ENCODE measurements around the gene TFR2.

TFR2 gene

DNA sequence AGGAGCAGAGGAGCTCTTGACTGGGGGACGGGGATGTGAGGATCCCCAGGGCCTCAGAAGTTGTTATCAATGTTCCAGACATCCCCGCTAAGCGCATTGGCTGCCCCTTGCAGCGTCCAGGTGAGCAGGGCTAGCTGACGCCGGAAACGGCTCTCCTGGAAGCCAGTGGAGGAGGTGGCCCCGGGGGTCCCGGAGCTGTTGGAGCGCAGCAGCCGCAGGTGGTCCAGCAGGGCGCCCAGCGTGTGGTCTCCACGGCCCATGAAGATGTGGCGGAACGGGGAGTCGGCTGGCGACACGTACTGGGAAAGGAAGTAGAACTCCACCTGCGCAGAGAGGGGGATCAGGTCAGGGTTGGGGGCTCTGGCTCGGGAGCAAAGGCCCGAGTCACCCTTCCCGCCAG lies 20.5 kb downstream of the TFR2 start:
- H3K27me3 ChIP-seq (ENCODE audit: insufficient read depth, low read length), result no peaks in the 10 kb centered on the region; the same call in 1 of the 2 replicates
- no peak overlapping the region for H3K4me2 ChIP-seq (ENCODE audit: low read length)
- H3K79me2 ChIP-seq (ENCODE audit: insufficient read depth, low read length), result no peaks in the 10 kb centered on the region
- no peaks in the 10 kb centered on the region for H3F3A ChIP-seq (ENCODE audit: insufficient read depth, low read length)
- no peaks in the 10 kb centered on the region for H3K36me3 ChIP-seq (ENCODE audit: insufficient read depth, low read length)
- no peak overlapping the region for H3K27ac ChIP-seq (ENCODE audit: low read depth, low read length, poor library complexity, severe bottlenecking)
- no peak overlapping the region for H3K9ac ChIP-seq (ENCODE audit: low read length)
- no peaks in the 10 kb centered on the region for H3K4me1 ChIP-seq (ENCODE audit: insufficient read depth, low read length, severe bottlenecking)
- no peaks in the 10 kb centered on the region for H3K9me3 ChIP-seq (ENCODE audit: low read length)
- no peak for TF ChIP-seq EZH2 (IDR thresholded peaks at IDR 0.05; ENCODE audit: borderline replicate concordance, low read length)
- TF ChIP-seq, protein P1, sequence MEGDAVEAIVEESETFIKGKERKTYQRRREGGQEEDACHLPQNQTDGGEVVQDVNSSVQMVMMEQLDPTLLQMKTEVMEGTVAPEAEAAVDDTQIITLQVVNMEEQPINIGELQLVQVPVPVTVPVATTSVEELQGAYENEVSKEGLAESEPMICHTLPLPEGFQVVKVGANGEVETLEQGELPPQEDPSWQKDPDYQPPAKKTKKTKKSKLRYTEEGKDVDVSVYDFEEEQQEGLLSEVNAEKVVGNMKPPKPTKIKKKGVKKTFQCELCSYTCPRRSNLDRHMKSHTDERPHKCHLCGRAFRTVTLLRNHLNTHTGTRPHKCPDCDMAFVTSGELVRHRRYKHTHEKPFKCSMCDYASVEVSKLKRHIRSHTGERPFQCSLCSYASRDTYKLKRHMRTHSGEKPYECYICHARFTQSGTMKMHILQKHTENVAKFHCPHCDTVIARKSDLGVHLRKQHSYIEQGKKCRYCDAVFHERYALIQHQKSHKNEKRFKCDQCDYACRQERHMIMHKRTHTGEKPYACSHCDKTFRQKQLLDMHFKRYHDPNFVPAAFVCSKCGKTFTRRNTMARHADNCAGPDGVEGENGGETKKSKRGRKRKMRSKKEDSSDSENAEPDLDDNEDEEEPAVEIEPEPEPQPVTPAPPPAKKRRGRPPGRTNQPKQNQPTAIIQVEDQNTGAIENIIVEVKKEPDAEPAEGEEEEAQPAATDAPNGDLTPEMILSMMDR (IDR thresholded peaks at IDR 0.05; ENCODE audit: low read length), result no peak
- no peak overlapping the region for H3K4me3 ChIP-seq (ENCODE audit: low read depth, low read length, poor library complexity, severe bottlenecking)
- no peak overlapping the region for H2AFZ ChIP-seq (ENCODE audit: low read length)
- H3K9me2 ChIP-seq (ENCODE audit: low read depth, low read length), result no peaks in the 10 kb centered on the region
- no peaks in the 10 kb centered on the region for H4K20me1 ChIP-seq (ENCODE audit: insufficient read depth, low read length)

DNA sequence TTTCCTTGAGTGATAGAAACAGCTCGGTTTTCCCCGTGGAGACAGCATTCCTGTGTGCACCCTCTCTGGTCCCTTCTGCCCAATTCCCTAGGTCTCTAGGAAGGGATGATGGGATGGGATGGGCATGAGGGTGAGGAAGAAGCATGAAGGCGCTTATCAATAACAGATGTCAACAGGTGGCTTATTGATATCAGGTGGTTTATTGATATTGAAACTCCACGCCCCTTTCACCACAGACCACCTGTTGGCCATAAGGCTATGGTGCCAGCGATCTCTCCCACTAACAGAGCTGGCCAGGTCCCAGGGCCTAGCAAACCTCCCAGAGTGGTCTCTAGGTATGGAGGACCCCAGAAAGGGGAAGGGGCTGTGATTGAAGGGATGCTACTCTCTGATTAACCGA lies 21.1 kb downstream of the TFR2 start:
- Histone ChIP-seq H3K4me3 (ENCODE audit: low read depth, low read length, poor library complexity, severe bottlenecking) (no peak overlapping the region), H3K79me2 (ENCODE audit: insufficient read depth, low read length) (no peaks in the 10 kb centered on the region), H3K4me1 (ENCODE audit: insufficient read depth, low read length, severe bottlenecking) (no peaks in the 10 kb centered on the region), H3F3A (ENCODE audit: insufficient read depth, low read length) (no peaks in the 10 kb centered on the region), H3K4me2 (ENCODE audit: low read length) (no peak overlapping the region), H2AFZ (ENCODE audit: low read length) (no peak overlapping the region), H3K9ac (ENCODE audit: low read length) (no peak overlapping the region), H3K27ac (ENCODE audit: low read depth, low read length, poor library complexity, severe bottlenecking) (no peak overlapping the region), H3K9me2 (ENCODE audit: low read depth, low read length) (no peaks in the 10 kb centered on the region), H3K27me3 (ENCODE audit: insufficient read depth, low read length) (no peaks in the 10 kb centered on the region; the same call in 1 of the 2 replicates), H4K20me1 (ENCODE audit: insufficient read depth, low read length) (no peaks in the 10 kb centered on the region), H3K9me3 (ENCODE audit: low read length) (no peaks in the 10 kb centered on the region), H3K36me3 (ENCODE audit: insufficient read depth, low read length) (no peaks in the 10 kb centered on the region)
- no peak for TF ChIP-seq EZH2 (IDR thresholded peaks at IDR 0.05; ENCODE audit: borderline replicate concordance, low read length)
- TF ChIP-seq, protein P1 (IDR thresholded peaks at IDR 0.05; ENCODE audit: low read length), result no peak

DNA sequence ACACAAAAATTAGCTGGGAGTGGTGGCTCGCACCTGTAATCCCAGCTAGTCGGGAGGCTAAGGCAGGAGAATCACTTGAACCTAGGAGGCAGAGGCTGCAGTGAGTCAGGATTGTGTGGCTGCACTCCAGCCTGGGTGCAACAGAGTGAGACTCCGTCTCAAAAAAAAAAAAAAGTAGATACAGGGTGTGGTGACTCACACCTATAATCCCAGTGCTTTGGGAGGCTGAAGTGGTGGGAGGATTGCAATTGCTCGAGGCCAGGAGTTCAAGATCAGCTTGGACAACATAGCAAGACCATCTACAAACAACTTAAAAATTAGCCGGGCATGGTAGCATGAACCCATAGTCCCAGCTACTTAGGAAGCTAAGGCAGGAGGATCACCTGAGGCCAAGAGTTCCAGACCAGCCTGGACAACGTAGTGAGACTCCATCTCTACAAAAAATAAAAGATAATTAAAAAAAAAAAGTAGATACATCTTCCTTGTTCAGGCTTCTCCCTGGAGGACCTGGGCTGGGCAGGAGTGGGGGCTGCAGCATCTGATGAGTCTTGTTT lies 27.0 kb downstream of the TFR2 start:
- no peaks in the 10 kb centered on the region; the same call in 1 of the 2 replicates for H3K27me3 ChIP-seq (ENCODE audit: insufficient read depth, low read length)
- H3K27ac ChIP-seq (ENCODE audit: low read depth, low read length, poor library complexity, severe bottlenecking), result no peak overlapping the region
- no peaks in the 10 kb centered on the region for H3F3A ChIP-seq (ENCODE audit: insufficient read depth, low read length)
- H3K4me3 ChIP-seq (ENCODE audit: low read depth, low read length, poor library complexity, severe bottlenecking), result no peak overlapping the region
- no peak overlapping the region for H3K9ac ChIP-seq (ENCODE audit: low read length)
- H3K9me2 ChIP-seq (ENCODE audit: low read depth, low read length), result no peaks in the 10 kb centered on the region
- no peak for TF ChIP-seq EZH2 (IDR thresholded peaks at IDR 0.05; ENCODE audit: borderline replicate concordance, low read length)
- TF ChIP-seq, protein P1 (IDR thresholded peaks at IDR 0.05; ENCODE audit: low read length), result no peak
- no peaks in the 10 kb centered on the region for H3K36me3 ChIP-seq (ENCODE audit: insufficient read depth, low read length)
- no peaks in the 10 kb centered on the region for H3K79me2 ChIP-seq (ENCODE audit: insufficient read depth, low read length)
- no peak overlapping the region for H3K4me2 ChIP-seq (ENCODE audit: low read length)
- H3K9me3 ChIP-seq (ENCODE audit: low read length), result no peaks in the 10 kb centered on the region
- no peak overlapping the region for H2AFZ ChIP-seq (ENCODE audit: low read length)
- H4K20me1 ChIP-seq (ENCODE audit: insufficient read depth, low read length), result no peaks in the 10 kb centered on the region
- peaks cover 7% of the 10 kb centered on the region for H3K4me1 ChIP-seq (ENCODE audit: insufficient read depth, low read length, severe bottlenecking)

Data from OCI-LY1 (cell line).